NOMO-1 treated with dmso at 0.1 percent for 144 hours (cell line): ENCODE results near the gene SEL1L2.

Experiments
- DNase-seq: peaks from one replicate; lab custom pipeline; 2025; ENCODE audit not compliant: unreplicated experiment; lab: John Stamatoyannopoulos, UW

Gene SEL1L2

GRCh38 chr20:13821876-13822275, 168.5 kb downstream of the SEL1L2 start:
- peak; percentile 24 for DNase-seq

DNA sequence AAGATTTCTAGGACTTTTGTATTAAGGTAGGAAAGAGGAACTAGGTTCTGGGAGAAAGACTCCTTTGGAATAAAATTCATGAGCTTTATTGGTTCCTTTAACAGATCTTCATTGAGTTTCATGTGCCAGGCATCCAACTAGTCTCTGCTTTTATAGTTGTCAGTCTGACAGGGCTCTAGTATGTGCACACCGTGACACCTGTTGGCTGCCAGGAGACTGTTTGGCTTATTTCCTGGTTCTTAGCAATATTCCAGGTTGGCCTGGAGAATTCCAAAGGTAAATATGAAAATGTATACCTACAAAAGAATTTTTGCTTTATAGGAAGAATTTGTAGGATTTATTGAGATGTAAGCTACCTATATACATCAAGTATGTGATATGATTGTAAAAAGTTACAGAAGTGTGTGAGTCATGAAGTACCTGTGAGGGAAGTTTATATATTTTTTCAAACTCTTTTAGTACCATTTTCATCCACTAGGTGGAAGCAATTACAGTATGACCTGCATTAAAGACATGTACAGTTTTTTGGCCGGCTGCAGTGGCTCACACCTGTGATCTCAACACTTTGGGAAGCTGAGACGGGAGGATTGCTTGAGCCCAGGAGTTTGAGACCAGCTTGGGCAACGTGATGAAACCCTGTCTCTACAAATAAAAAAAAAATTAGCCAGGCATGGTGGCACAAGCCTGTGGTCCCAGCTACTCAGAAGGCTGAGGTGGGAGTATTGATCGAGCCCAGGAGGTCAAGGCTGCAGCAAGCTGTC, 170.3 kb downstream of the SEL1L2 start:
- DNase-seq: no peak

- no peak for DNase-seq
Measured at GRCh38 chr20:13817342-13817741, 173.1 kb downstream of the SEL1L2 start.

DNA sequence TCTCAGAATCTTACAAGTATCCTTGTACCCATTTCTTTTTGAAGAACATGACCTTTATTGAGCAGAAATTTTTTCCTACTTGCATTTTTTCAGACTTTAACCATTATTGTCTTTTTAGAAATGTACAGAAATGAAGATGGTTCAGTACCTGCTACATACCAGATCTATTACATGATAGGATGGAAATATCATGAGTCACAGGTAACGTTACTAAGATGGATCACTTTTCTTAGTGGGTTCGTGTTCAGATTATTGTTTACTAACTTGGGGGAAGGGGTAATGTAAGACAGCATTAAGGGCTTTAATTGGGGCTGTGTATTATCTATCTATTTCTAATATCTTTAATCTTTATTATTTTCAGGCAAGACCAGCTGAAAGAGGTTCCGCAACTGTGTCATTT, 173.7 kb downstream of the SEL1L2 start:
- DNase-seq: no peak

DNA sequence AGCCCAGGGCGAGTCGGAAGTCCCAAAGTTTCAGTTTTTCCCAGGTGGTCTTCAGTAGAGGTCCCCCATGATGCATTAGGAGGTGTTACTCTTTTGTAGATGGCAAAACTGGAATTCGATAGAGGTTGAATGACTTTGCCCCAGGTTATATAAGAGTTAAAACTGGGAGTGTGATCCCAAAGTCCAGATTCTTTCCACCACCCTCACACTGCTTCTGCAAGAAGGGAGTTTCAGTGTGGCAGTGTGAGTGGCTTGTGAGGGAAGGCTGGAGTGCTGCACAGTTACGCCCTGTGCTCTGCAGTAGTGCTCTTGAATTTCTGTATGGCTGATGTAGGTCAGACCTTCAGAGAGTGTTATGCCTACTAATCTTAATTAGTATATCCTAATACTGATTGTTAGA, 175.7 kb downstream of the SEL1L2 start:
- DNase-seq: no peak

GRCh38 chr20:13813910-13814309, 176.5 kb downstream of the SEL1L2 start:
- DNase-seq: no peak

GRCh38 chr20:13810446-13810845, 180.0 kb downstream of the SEL1L2 start:
- DNase-seq: no peak

DNA sequence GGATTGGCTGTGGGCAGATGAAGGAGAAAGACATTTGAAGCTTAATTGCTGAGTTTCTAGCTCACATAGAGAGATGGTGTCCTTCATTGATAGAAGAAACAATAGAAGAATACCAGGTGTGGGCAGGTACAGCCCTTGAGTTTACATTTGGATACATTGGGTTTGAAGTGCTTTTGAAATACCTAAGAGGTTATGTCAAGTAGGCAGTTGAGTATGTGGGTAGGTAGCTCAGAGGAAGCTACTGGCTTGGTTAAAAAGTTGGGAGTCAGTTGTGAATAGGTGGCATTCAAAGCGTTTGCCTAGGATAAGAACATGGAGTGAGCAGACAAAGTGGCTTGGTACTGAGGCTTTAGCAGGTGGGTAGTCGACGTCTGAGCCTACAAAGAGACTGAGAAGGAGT, 180.6 kb downstream of the SEL1L2 start:
- DNase-seq: no peak

DNA sequence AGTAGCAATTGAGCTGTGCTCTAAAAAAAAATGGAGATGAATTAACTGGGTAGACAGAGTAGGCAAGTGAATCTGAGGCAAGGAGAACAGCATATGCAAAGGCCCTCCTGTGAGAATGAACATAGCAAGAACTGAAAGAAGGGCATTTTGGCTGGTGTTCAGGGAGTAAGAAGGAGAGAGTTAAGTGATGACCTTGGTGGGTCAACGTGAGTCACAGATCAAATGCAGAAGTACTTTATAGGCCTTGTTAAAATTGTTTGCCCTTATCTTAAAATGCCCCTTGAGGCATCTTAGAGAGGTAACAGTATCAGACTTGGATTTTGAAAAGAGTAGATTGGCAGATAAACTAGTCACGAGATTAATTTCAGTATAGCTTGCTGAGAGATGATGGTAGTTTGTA, 181.0 kb downstream of the SEL1L2 start:
- no peak for DNase-seq

DNA sequence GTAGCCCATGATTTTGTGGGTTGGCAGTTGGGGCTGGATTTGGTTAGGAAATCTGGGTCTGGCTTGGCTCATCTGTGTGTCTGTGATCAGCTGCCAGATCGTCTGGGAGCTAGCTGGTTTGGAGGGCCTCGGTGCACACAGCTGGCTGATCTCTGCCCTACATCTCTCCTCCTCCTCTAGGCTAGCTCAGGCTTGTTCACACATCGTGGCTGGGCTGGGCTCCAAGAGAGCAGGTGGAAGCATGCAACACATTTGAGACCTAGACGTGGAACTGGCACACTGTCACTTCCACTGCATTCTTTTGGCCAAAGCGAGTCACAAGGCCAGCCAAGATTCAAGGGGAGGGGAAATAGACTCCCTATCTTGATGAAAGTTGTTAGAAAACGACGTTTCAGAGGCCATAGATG, 189.7 kb downstream of the SEL1L2 start:
- no peak for DNase-seq

DNA sequence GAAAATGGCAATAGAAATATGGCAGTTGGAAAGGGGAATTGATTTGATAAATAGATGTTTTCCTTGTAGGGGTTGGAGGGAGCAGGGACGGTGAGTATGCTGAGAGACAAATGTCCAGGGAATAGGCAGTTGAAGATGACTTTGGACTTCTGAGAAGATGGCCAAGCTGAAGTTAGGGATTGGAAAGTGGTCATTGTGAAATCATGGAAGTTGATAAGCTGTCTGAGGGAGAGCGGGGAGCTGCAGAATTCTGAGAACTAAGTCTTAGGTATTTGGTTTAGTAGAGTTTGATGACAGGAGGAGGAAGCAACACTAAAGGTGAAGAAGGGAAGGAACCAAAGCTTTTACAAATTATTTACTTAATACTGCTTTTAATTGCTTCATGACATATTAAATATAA, 190.4 kb downstream of the SEL1L2 start:
- DNase-seq: no peak
